B cell (primary cell): Measurements from ENCODE around the gene TGFA. TPM values are rescaled to one million over a fixed set of nuclear protein-coding genes. Genes with fewer than 3 reads are reported as not detected.

ENCODE experiments used
- ATAC-seq: fragments of 200-7000 bp; cut with Tn5 transposase; one replicate; pipeline ENCODE4 v1.10.0; 2021; ENCODE audit warnings: low read depth, mild to moderate bottlenecking, moderate number of reproducible peaks, moderate library complexity
- CTCF ChIA-PET: fragments of 350-600 bp; sonication (Branson Sonifier 250); formaldehyde crosslinking; loops from one replicate; lab custom pipeline; 2021; ENCODE audit warnings: antibody characterized with exemption, inconsistent platforms; lab: Charles Lee
- POLR2A ChIA-PET: fragments of 350-600 bp; sonication (Branson Sonifier 250); formaldehyde crosslinking; loops from one replicate; lab custom pipeline; 2021; ENCODE audit warnings: antibody characterized with exemption; lab: Charles Lee
- DNase-seq: peaks from one replicate; pipeline ENCODE4 v3.0.0; 2013
- H2AFZ ChIP-seq: 2 replicates; pipeline ENCODE4 v1.6.1; 2012; ENCODE audit warnings: mild to moderate bottlenecking, low read depth, low read length; ENCODE audit not compliant: insufficient read depth, poor library complexity, severe bottlenecking
- H3K27ac ChIP-seq, 2 donors: 1 replicate in 1 of 2; 2 replicates in 1 of 2; pipeline ENCODE4 v1.5.1; 2012 to 2013; ENCODE audit warnings: low read length in 2 of 2, mild to moderate bottlenecking in 2 of 2, moderate library complexity in 1 of 2
- H3K27me3 ChIP-seq, 4 experiments: fragments of 200-600 bp in 1 of 4; sonication (generic) in 1 of 4; replicated peaks in 1 of 4; 1 replicate in 2 of 4; 2 replicates in 2 of 4; pipeline versions ENCODE4 v1.6.1 to v1.7.0; 2013 to 2016; ENCODE audit warnings: low read length in 3 of 4, mild to moderate bottlenecking in 2 of 4, mixed read lengths in 1 of 4, moderate library complexity in 1 of 4; ENCODE audit not compliant: insufficient read depth in 4 of 4, control insufficient read depth in 3 of 4; ENCODE audit errors: control extremely low read depth in 1 of 4
- H3K36me3 ChIP-seq, 2 experiments: replicated peaks in 1 of 2; 1 replicate in 1 of 2; 2 replicates in 1 of 2; pipeline versions ENCODE4 v1.6.1 to v1.7.1; 2013; ENCODE audit warnings: low read length in 1 of 2; ENCODE audit not compliant: insufficient read depth in 2 of 2, control insufficient read depth in 1 of 2; ENCODE audit errors: control extremely low read depth in 1 of 2, extremely low read depth in 1 of 2
- H3K4me1 ChIP-seq, 2 donors: fragments of 200-600 bp in 1 of 2; sonication (generic) in 1 of 2; 1 replicate in 1 of 2; 2 replicates in 1 of 2; pipeline versions ENCODE4 v1.5.1 to v1.6.1; 2013 to 2017; ENCODE audit warnings: low read length in 2 of 2; ENCODE audit not compliant: control insufficient read depth in 2 of 2, insufficient read depth in 2 of 2
- H3K4me2 ChIP-seq: replicated peaks from 2 replicates; pipeline ENCODE3; 2012; ENCODE audit warnings: mild to moderate bottlenecking, low read depth, low read length; ENCODE audit not compliant: poor library complexity, severe bottlenecking
- H3K4me3 ChIP-seq, 5 experiments: fragments of 200-600 bp in 1 of 5; sonication (generic) in 1 of 5; 1 replicate in 3 of 5; 2 replicates in 2 of 5; pipeline versions ENCODE4 v1.5.1 to v1.7.0; 2011 to 2016; ENCODE audit warnings: low read length in 4 of 5, mild to moderate bottlenecking in 4 of 5, low read depth in 2 of 5, control low read depth in 1 of 5, moderate library complexity in 1 of 5; ENCODE audit not compliant: insufficient read depth in 1 of 5; ENCODE audit errors: control extremely low read depth in 1 of 5, extremely low read depth in 1 of 5
- H3K79me2 ChIP-seq: fragments of 200-600 bp; sonication (generic); one replicate; pipeline ENCODE4 v1.6.0; 2016; ENCODE audit warnings: low read length; ENCODE audit not compliant: control insufficient read depth, insufficient read depth
- H3K9ac ChIP-seq: fragments of 200-600 bp; sonication (generic); 2 replicates; pipeline ENCODE4 v1.6.1; 2017; ENCODE audit warnings: mild to moderate bottlenecking, low read length, moderate library complexity
- H3K9me3 ChIP-seq, 3 donors: one replicate each; pipeline versions ENCODE4 v1.6.1 to v1.7.1; 2013; ENCODE audit warnings: low read length in 2 of 3; ENCODE audit not compliant: control insufficient read depth in 2 of 3, insufficient read depth in 1 of 3; ENCODE audit errors: control extremely low read depth in 1 of 3
- H4K20me1 ChIP-seq: 2 replicates; pipeline ENCODE4 v1.6.0; 2012; ENCODE audit warnings: mild to moderate bottlenecking, low read length; ENCODE audit not compliant: insufficient read depth, control insufficient read depth, poor library complexity, severe bottlenecking
- H3K27ac Mint-ChIP-seq: one replicate; pipeline ENCODE4 v1.8.0; 2021; ENCODE audit warnings: mixed read lengths
- H3K27me3 Mint-ChIP-seq: one replicate; pipeline ENCODE4 v1.8.0; 2021; ENCODE audit warnings: mixed read lengths
- H3K4me1 Mint-ChIP-seq: one replicate; pipeline ENCODE4 v1.8.0; 2021; ENCODE audit warnings: mixed read lengths
- H3K4me3 Mint-ChIP-seq: one replicate; pipeline ENCODE4 v1.8.0; 2021; ENCODE audit warnings: mixed read lengths
- H3K9me3 Mint-ChIP-seq: one replicate; pipeline ENCODE4 v1.8.0; 2022; ENCODE audit warnings: mixed read lengths; ENCODE audit not compliant: insufficient read depth
- EZH2 ChIP-seq: IDR thresholded peaks from 2 replicates; pipeline ENCODE4 v1.6.1; 2012; ENCODE audit warnings: borderline replicate concordance, low read depth, mild to moderate bottlenecking, moderate library complexity, low read length; ENCODE audit not compliant: insufficient read depth, poor library complexity, severe bottlenecking
- WGBS: methylation state at CpG from one replicate; pipeline ENCODE4 v1.1.5; 2013; ENCODE audit warnings: missing lambda C conversion rate; ENCODE audit not compliant: insufficient coverage; 5-methylcytosine and 5-hydroxymethylcytosine counted together
- intact Hi-C: fragments of 100-400 bp; cut with micrococcal nuclease; formaldehyde crosslinking; loops from one replicate; pipeline ENCODE4 v1.10.0; 2022
- polyA plus RNA-seq: library from polyadenylated mRNA; depleted of rRNA; stranded (reverse); fragments of >200 nt; gene quantifications from 2 replicates; pipeline ENCODE4 v1.2.3, GENCODE V29; 2012
- total RNA-seq, 2 donors: library from RNA; stranded (reverse); fragments of 120-200 nt in 1 of 2; gene quantifications; 1 replicate in 1 of 2; 2 replicates in 1 of 2; pipeline versions ENCODE4 v1.2.3 to v1.2.4, GENCODE V29; 2013 to 2022
- TF ChIP-seq, protein P1 (sequence below): fragments of 200-600 bp; IDR thresholded peaks from one replicate; pipeline ENCODE4 v1.8.0; 2022; ENCODE audit warnings: antibody characterized with exemption, mild to moderate bottlenecking

TGFA gene
- total and polyA plus RNA-seq, 2 donors (not counting 1 experiment from before 2014, with no cell fraction given): 0.04 TPM; not detected in 1

DNA sequence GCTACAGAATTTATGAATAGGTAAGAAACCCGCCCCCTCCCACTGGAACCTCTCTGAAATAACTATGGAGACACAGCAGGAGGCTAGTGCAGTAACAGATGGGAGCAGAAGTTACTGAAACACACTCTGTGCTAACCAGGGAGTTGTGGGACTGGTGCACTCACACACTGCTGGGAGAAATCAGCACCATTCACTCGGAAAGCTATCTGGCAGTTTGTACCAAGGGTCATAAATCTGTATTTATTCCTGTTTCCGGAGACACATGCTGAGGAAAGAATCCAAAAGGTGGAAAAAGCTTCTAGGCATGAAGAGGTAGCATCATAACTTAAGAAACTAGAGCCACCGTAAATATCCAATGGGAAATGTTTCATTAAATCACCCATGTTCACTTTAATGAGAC is 39.9 kb downstream of the TGFA start:
- ATAC-seq (no peak), DNase-seq (no peak)
- no peak for TF ChIP-seq EZH2
- TF ChIP-seq, protein P1, sequence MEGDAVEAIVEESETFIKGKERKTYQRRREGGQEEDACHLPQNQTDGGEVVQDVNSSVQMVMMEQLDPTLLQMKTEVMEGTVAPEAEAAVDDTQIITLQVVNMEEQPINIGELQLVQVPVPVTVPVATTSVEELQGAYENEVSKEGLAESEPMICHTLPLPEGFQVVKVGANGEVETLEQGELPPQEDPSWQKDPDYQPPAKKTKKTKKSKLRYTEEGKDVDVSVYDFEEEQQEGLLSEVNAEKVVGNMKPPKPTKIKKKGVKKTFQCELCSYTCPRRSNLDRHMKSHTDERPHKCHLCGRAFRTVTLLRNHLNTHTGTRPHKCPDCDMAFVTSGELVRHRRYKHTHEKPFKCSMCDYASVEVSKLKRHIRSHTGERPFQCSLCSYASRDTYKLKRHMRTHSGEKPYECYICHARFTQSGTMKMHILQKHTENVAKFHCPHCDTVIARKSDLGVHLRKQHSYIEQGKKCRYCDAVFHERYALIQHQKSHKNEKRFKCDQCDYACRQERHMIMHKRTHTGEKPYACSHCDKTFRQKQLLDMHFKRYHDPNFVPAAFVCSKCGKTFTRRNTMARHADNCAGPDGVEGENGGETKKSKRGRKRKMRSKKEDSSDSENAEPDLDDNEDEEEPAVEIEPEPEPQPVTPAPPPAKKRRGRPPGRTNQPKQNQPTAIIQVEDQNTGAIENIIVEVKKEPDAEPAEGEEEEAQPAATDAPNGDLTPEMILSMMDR: no peak
- Histone ChIP-seq H3K9ac (no peak overlapping the region), H3K4me3 (no peak overlapping the region), H2AFZ (no peak overlapping the region), H3K36me3 (no peaks in the 10 kb centered on the region), H3K4me1 (peaks cover 0 to 13% of the 10 kb centered on the region in 2 donors), H3K79me2 (no peaks in the 10 kb centered on the region), H4K20me1 (no peaks in the 10 kb centered on the region), H3K27me3 (no peaks in the 10 kb centered on the region), H3K4me2 (no peak overlapping the region), H3K9me3 (no peaks in the 10 kb centered on the region), H3K27ac (no peak overlapping the region)
- 90% methylated on average over 2 of the region's 4 CpGs for WGBS
- CTCF ChIA-PET: no interaction called here
- peaks cover 17% of the 10 kb centered on the region for H3K4me1 Mint-ChIP-seq
- POLR2A ChIA-PET: no interaction called here
- H3K27ac Mint-ChIP-seq: no peak overlapping the region
- H3K27me3 Mint-ChIP-seq: no peaks in the 10 kb centered on the region
- no peaks in the 10 kb centered on the region for H3K9me3 Mint-ChIP-seq
- intact Hi-C loops: no loop called here
- H3K4me3 Mint-ChIP-seq: no peak overlapping the region

DNA sequence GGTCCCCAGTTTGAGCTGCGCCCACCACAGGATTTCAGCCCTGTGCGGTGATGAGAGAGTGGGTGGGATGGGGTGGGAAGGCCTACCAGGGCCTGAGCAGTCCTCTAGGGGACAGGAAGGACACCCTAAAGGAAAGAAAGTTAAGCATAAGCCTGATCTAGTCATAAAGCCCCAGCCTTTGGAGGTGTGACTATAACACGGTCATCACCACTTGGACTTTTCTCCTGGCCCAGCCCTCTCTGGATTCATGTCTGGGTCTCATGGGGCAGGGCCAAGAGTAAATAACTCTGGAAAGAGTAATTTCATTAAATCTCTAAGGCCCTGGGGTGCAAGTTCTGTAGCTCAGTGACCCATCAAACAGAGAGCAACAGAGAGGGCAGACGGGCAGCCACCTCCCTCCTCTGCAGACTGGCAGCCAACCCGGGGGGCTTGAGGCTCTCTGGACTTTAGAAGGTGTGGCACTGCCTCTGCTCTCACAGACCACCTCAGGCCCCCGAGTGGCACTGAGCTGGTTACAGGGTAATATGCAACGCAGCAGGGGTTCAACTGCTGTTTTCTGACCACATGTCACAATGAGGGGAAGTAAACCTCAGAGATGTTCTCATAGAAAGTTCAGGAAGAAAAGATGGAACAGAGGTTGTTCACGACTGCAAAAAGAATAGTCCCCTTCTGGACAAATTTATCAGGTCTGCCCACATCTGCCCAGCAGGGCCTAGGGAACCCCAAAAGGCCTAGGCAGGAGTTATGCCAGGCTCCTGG is 41.5 kb downstream of the TGFA start:
- ATAC-seq: no peak
- Mint-ChIP-seq H3K27ac (no peak overlapping the region), H3K27me3 (no peaks in the 10 kb centered on the region), H3K9me3 (no peaks in the 10 kb centered on the region), H3K4me1 (peaks cover 16% of the 10 kb centered on the region), H3K4me3 (no peak overlapping the region)
- Histone ChIP-seq H3K9ac (no peak overlapping the region), H3K4me3 (no peak overlapping the region), H4K20me1 (no peaks in the 10 kb centered on the region), H3K27me3 (no peaks in the 10 kb centered on the region), H3K4me1 (peaks cover 0 to 13% of the 10 kb centered on the region in 2 donors), H3K9me3 (no peaks in the 10 kb centered on the region), H3K36me3 (no peaks in the 10 kb centered on the region), H3K79me2 (no peaks in the 10 kb centered on the region), H2AFZ (no peak overlapping the region), H3K4me2 (no peak overlapping the region), H3K27ac (no peak overlapping the region)
- DNase-seq: no peak
- CTCF ChIA-PET: no interaction called here
- 79% methylated on average over 8 of the region's 8 CpGs for WGBS
- POLR2A ChIA-PET: no interaction called here
- TF ChIP-seq, protein P1: no peak
- TF ChIP-seq EZH2: no peak
- intact Hi-C loops: no loop called here
